GM18502 (cell line): ENCODE results near the gene INHBA.
A peak's percentile ranks its signal among the peaks of the same experiment; 100 is the strongest.

ENCODE experiments used
- ATAC-seq: cut with Tn5 transposase; IDR thresholded peaks from one replicate; pipeline ENCODE4 v1.9.1; 2021; ENCODE audit warnings: mild to moderate bottlenecking; ENCODE audit not compliant: unreplicated experiment, poor library complexity

INHBA gene

GRCh38 chr7:41715000-41715399 lies 12.1 kb upstream of the INHBA start:
- ATAC-seq: no peak

GRCh38 chr7:41711283-41712064 lies 8.6 kb upstream of the INHBA start:
- no peak for ATAC-seq

GRCh38 chr7:41710838-41711237 lies 7.9 kb upstream of the INHBA start:
- ATAC-seq: no peak

GRCh38 chr7:41709621-41710020 lies 6.7 kb upstream of the INHBA start:
- no peak for ATAC-seq

DNA sequence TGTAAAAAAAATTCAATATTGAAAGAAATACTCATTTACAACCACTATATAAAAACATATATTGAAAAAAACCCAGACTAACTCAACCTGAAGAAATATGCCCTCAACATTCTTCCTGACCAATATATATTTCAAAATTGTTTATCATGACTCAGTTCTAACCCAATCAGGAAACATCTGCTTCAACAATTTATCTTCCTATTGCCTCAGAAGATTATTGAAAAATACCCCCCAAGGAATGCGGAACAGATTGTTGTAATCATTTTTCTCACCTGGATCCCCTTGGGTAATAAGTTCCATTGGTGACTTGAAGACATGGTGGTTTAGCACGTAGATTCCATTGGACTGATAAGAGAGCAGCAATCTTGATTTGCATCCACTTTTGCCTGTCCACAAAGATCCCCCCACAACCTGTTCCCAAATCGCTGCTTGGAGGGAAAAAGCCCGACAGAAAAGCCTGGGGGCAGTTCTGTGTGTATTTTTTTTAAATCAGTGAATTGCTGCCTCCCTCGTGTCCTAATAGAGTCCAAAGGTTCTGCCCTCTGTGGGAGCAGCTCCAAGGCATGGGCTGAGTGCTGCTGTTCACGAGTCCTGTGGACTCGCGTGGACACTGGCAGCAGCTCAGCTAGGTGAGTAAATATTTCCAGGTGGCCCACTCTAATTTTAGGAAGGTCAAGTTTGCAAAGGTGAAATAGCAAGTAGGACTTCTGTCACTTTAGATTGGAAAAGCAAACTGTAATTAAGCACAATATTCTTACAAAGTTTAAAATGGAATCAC lies 5.9 kb upstream of the INHBA start:
- no peak for ATAC-seq

GRCh38 chr7:41706228-41706930 lies 3.5 kb upstream of the INHBA start:
- no peak for ATAC-seq

GRCh38 chr7:41705109-41705901 lies 2.4 kb upstream of the INHBA start:
- peak; percentile 99 for ATAC-seq

DNA sequence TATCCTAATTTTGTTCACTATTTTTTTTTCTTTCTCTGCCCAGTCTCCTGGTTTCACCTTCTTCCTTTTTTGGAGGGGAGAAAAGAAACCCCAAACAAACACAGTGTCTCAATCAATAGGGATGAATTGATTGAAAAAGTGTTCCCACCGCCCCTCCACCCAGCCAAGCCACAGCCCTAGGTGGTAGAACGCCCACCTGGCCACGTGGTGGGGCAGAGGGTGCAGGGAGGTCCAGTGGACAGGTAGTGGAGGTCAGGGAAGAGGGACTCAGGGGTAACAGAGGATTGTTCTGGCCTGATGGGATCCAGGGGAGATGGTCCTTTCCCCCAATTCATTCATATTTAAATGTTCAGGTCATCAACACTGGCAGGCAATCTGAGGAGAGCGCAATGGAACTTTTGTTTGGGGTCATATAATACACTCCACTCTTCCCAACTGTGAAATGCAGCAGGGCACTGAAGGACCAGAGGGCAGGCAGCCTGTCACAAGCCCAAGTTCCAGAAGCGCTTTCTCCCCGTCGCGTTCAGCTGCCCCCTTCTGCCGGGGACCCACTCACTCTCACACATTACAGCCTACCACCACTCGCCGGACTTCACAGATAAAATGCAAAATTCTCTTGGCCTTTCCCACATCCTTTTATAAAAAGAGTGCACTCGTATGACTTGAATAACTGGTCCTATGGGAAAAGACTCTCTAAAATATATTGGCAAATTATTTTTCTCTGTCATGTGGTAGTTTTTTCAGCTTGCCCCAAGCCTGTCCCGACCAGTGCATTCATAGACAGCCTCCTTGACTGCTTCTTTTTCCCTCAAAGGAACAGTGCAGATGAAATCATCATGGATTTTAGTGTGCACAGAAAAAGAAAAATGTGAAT lies 1.6 kb downstream of the INHBA start:
- ATAC-seq: no peak

GRCh38 chr7:41700044-41700471 lies 2.8 kb downstream of the INHBA start:
- no peak for ATAC-seq

DNA sequence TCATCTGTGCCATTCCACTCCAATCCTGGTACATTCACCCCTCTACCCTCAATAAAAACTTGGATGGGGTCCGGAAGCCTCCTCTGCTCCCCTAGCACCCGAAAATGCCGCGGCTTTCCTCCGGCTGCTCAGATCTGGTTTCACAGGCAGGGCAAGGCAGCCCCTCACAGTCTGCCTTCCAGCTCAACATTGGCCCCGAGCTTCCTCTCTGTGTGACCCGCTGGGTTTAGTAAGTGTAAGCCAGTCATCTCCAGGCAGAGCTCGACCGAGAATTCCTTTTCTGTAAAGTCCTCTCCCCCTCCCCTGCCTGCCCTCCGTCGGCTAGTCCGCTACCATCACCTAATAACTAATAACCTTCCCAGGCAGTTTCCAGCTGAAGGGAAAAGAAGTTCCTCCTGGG lies 3.4 kb downstream of the INHBA start:
- no peak for ATAC-seq

- no peak for ATAC-seq
Measured at GRCh38 chr7:41698726-41699125, 4.2 kb downstream of the INHBA start.

DNA sequence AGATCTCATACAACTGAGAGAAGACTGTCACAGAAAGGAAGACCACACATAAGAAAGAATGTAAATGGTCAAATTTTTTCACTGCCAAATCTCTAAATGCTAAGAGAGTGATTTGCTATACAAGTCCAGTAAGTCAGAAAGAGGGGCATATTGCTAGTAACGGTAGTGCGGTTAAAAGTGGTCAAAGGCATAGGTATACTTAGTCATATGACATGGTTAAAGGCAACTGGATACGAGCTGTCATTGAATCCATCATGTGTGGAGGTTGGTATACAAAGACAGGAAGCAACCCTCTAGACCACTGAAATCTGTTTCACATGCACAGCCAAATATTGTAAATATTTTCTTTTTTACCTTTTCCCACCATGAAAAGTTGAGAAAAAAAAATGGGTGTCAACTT lies 4.8 kb downstream of the INHBA start:
- no peak for ATAC-seq

DNA sequence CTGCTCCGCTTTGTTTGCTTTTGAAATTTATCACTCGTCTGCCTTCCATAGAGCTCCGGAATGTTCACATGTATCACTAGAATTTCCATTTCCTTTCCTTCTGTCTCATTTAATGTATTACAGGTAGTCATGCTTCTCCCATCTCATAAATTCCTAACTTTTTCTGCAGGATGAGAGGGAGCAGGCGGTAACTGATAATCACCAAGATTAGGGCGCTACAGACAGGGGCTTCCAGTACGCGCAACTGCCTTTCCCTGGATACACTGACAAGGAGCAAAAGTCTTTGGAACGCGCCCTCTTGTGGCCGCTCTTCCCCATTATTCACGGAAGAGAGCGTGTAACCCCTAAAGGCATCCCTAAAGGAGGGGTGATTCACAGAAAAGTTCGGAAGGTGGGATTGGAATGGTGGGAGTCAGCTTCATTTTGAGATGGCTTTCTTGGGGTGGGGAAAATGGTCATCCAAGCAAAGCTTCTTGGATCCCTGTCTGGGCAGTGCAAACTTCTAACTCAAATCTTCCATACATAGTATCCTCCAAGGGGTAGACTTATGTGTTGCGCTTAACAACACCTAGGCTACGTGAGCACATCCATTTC lies 6.5 kb downstream of the INHBA start:
- peak; percentile 66 for ATAC-seq

- no peak for ATAC-seq
Measured at GRCh38 chr7:41695661-41696322, 7.1 kb downstream of the INHBA start.

- no peak for ATAC-seq
Measured at GRCh38 chr7:41694495-41694894, 8.4 kb downstream of the INHBA start.

- no peak for ATAC-seq
Measured at GRCh38 chr7:41693150-41693997, 9.5 kb downstream of the INHBA start.

DNA sequence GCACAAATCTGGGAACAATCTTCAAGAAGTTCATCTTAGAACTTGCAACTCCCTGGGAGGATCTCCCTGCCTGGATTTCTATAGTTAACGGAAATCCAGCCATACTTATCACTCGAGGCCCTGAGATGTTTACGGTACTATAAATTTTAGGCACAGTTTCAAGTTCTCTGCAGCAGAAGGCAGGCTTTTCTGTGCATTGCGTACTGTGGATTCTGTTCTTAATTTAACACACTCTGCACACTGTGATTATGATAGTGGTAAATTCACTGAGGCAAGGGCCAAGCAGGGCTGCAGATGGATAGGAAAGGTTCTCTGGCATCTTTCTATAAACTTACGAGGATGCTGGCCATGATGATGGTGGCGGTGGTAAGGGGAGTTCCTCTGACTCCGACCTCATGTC lies 10.6 kb downstream of the INHBA start:
- no peak for ATAC-seq
